Measurements from ENCODE around the gene TSNAX. TPM values are rescaled to one million over a fixed set of nuclear protein-coding genes. Genes with fewer than 3 reads are reported as not detected.

The TSNAX gene
- total RNA-seq, 1 experiment from 2014 or later, result 60.0 TPM

DNA sequence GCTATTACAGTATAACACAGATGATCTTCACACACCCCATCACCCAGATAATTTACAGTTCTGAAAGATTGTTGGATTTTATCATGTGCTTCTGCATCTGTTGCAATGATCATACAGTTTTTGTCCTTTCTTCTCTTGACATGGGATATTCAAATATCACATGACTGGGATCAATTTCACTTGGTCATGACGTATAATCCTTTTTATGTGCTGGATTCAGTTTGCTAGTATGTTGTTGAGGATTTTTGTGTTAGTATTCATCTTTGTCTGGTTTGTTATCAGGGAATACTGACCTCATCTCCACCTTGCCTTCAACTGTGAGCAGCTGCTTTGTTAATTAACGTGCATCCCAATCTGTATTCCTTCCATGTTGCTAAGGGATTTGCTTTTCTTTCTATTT is 53.4 kb downstream of the TSNAX start:
- Histone ChIP-seq H3K4me1 (ENCODE audit: insufficient read depth, low read length, poor library complexity, severe bottlenecking) (no peaks in the 10 kb centered on the region), H3K9me3 (ENCODE audit: low read depth, low read length, poor library complexity, severe bottlenecking) (no peaks in the 10 kb centered on the region), H3K27ac (ENCODE audit: low read depth, low read length, poor library complexity, severe bottlenecking) (no peak overlapping the region), H3K36me3 (ENCODE audit: insufficient read depth, low read length, poor library complexity, severe bottlenecking) (no peaks in the 10 kb centered on the region), H3K27me3 (replicated peaks; ENCODE audit: insufficient read depth, low read depth, low read length, poor library complexity) (no peaks in the 10 kb centered on the region), H3K4me3 (ENCODE audit: low read depth, low read length, poor library complexity, severe bottlenecking) (no peak overlapping the region)
- DNase-seq (ENCODE audit: low spot score), result no peak
- POLR2A ChIA-PET (ENCODE audit: low non-redundant PET), result no interaction called here
- intact Hi-C loops (cut with micrococcal nuclease; ENCODE audit: unreplicated experiment), result no loop called here
- no TSS peak for BruUV-seq (replicated peaks)
- CTCF ChIA-PET, result no interaction called here
- TF ChIP-seq EZH2 (IDR thresholded peaks at IDR 0.05; ENCODE audit: borderline replicate concordance, low read depth, low read length, poor library complexity, severe bottlenecking), result no peak
- TF ChIP-seq, protein P1, sequence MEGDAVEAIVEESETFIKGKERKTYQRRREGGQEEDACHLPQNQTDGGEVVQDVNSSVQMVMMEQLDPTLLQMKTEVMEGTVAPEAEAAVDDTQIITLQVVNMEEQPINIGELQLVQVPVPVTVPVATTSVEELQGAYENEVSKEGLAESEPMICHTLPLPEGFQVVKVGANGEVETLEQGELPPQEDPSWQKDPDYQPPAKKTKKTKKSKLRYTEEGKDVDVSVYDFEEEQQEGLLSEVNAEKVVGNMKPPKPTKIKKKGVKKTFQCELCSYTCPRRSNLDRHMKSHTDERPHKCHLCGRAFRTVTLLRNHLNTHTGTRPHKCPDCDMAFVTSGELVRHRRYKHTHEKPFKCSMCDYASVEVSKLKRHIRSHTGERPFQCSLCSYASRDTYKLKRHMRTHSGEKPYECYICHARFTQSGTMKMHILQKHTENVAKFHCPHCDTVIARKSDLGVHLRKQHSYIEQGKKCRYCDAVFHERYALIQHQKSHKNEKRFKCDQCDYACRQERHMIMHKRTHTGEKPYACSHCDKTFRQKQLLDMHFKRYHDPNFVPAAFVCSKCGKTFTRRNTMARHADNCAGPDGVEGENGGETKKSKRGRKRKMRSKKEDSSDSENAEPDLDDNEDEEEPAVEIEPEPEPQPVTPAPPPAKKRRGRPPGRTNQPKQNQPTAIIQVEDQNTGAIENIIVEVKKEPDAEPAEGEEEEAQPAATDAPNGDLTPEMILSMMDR (conservative IDR thresholded peaks at IDR 0.05; ENCODE audit: low read depth, low read length), result no peak

DNA sequence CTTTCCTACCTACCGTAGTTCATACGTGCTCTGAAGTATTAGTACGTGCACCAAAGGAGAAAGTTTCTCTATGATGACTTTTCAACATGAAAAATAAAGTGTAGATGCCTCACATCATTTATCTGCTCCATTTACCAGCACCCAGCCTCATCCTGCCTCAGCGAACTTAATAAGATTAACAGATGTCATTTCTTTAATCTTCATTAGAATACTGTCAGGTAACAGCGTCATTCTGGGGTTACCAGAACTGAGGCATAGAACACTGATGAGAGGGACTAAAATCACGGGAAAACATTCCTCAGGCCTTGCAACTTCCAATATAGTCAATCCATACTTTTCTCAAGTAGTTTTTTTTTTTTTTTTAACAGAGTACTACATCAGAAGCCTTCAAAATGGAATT is 54.9 kb downstream of the TSNAX start:
- no peak overlapping the region for H3K4me3 ChIP-seq (ENCODE audit: low read depth, low read length, poor library complexity, severe bottlenecking)
- no peaks in the 10 kb centered on the region for H3K27me3 ChIP-seq (replicated peaks; ENCODE audit: insufficient read depth, low read depth, low read length, poor library complexity)
- CTCF ChIA-PET, result no interaction called here
- BruUV-seq (replicated peaks), result no TSS peak
- POLR2A ChIA-PET (ENCODE audit: low non-redundant PET), result no interaction called here
- no peak for DNase-seq (ENCODE audit: low spot score)
- TF ChIP-seq, protein P1 (conservative IDR thresholded peaks at IDR 0.05; ENCODE audit: low read depth, low read length), result no peak
- no peak for TF ChIP-seq EZH2 (IDR thresholded peaks at IDR 0.05; ENCODE audit: borderline replicate concordance, low read depth, low read length, poor library complexity, severe bottlenecking)
- H3K27ac ChIP-seq (ENCODE audit: low read depth, low read length, poor library complexity, severe bottlenecking), result no peak overlapping the region
- H3K4me1 ChIP-seq (ENCODE audit: insufficient read depth, low read length, poor library complexity, severe bottlenecking), result no peaks in the 10 kb centered on the region
- intact Hi-C loops (cut with micrococcal nuclease; ENCODE audit: unreplicated experiment), result no loop called here
- no peaks in the 10 kb centered on the region for H3K36me3 ChIP-seq (ENCODE audit: insufficient read depth, low read length, poor library complexity, severe bottlenecking)
- H3K9me3 ChIP-seq (ENCODE audit: low read depth, low read length, poor library complexity, severe bottlenecking), result no peaks in the 10 kb centered on the region

DNA sequence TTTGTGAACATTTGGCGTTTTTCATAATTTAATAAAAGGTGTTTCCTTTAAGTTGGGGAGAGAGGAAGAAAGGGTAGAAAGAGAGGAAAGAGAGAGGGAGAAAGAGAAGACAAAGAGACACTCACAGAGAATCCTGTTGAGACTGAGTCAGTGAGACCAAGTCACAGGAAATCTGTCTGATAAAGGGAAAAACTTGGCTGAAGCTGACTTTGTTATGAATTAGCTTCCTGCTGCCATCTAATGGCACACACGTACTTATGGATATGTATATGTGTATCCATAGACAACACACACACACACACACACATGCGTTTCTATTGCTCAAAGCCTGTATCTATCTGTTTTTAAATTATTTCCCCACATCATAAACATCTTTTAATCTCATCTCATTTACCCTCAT is 55.6 kb downstream of the TSNAX start:
- peak; percentile 68 for DNase-seq (ENCODE audit: low spot score)
- intact Hi-C loops (cut with micrococcal nuclease; ENCODE audit: unreplicated experiment), result no loop called here
- BruUV-seq (replicated peaks), result no TSS peak
- no peak overlapping the region for H3K4me3 ChIP-seq (ENCODE audit: low read depth, low read length, poor library complexity, severe bottlenecking)
- H3K27me3 ChIP-seq (replicated peaks; ENCODE audit: insufficient read depth, low read depth, low read length, poor library complexity), result no peaks in the 10 kb centered on the region
- TF ChIP-seq, protein P1 (conservative IDR thresholded peaks at IDR 0.05; ENCODE audit: low read depth, low read length), result peak; percentile 48
- TF ChIP-seq EZH2 (IDR thresholded peaks at IDR 0.05; ENCODE audit: borderline replicate concordance, low read depth, low read length, poor library complexity, severe bottlenecking), result no peak
- CTCF ChIA-PET, result interaction anchor here (0.5 to 0.6 kb wide), 4 partner anchors 163 to 238 kb away, joined by 3 to 7 read pairs (median 5); no protein-coding TSS in a partner anchor
- H3K9me3 ChIP-seq (ENCODE audit: low read depth, low read length, poor library complexity, severe bottlenecking), result no peaks in the 10 kb centered on the region
- no peaks in the 10 kb centered on the region for H3K4me1 ChIP-seq (ENCODE audit: insufficient read depth, low read length, poor library complexity, severe bottlenecking)
- POLR2A ChIA-PET (ENCODE audit: low non-redundant PET), result no interaction called here
- H3K27ac ChIP-seq (ENCODE audit: low read depth, low read length, poor library complexity, severe bottlenecking), result no peak overlapping the region
- no peaks in the 10 kb centered on the region for H3K36me3 ChIP-seq (ENCODE audit: insufficient read depth, low read length, poor library complexity, severe bottlenecking)
